Medulla oblongata (tissue), 1 donor: ENCODE data around the gene POR.
A peak's percentile ranks its signal among the peaks of the same experiment; 100 is the strongest.
"Not testable (repeated sequence)": the region's sequence is repeated elsewhere in the genome, so short reads cannot be mapped to it uniquely, and the experiment has no call there.

Source experiments
- DNase-seq: peaks from one replicate; pipeline ENCODE4 v3.0.0-alpha.2; 2015; ENCODE audit errors: extremely low spot score

POR gene

GRCh38 chr7:76020031-76020714 is 105.2 kb downstream of the POR start:
- DNase-seq, result peak; percentile 75

GRCh38 chr7:76022026-76022780 is 107.2 kb downstream of the POR start:
- DNase-seq, result no peak

- peak; percentile 74 for DNase-seq
Measured at GRCh38 chr7:76023002-76023401, 108.0 kb downstream of the POR start.

DNA sequence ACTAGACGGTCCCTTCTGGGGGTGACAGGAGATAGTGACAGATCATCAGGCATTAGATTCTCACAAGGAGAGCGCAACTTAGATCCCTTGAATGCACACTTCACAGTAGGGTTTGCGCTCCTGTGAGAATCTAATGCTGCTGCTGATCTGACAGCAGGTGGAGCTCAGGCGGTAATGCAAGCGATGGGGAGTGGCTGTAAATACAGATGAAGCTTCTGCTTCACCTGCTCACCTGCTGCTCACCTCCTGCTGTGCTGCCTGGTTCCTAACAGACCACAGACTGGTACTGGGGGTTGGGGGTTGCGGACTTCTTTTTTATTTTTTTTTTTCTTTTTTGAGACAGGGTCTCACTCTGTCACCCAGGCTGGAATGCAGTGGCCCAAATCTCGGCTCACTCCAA is 114.7 kb downstream of the POR start:
- not testable (repeated sequence) for DNase-seq

- no peak for DNase-seq
Measured at GRCh38 chr7:76031964-76032363, 117.0 kb downstream of the POR start.
